Measurements from ENCODE around the gene FCRL4. TPM values are rescaled to one million over a fixed set of nuclear protein-coding genes. Genes with fewer than 3 reads are reported as not detected.
"Not testable (repeated sequence)": the region's sequence is repeated elsewhere in the genome, so short reads cannot be mapped to it uniquely, and the experiment has no call there.

FCRL4 gene
- polyA plus RNA-seq, 1 experiment: not detected

- no peaks in the 10 kb centered on the region for H3K27me3 ChIP-seq (ENCODE audit: control insufficient read depth, insufficient read depth, low read length)
- POLR2A ChIA-PET: no interaction called here
- TF ChIP-seq CTCF (IDR thresholded peaks at IDR 0.05; ENCODE audit: insufficient read depth, low read depth, low read length): no peak
- CTCF ChIA-PET: interaction anchor here (0.5 to 1.7 kb wide), 2 partner anchors 17 to 1755 kb away, joined by 3 to 8 read pairs; no protein-coding TSS in a partner anchor
- no peak for DNase-seq (ENCODE audit: low read depth)
- no peak overlapping the region for H3K4me3 ChIP-seq (ENCODE audit: low read depth, low read length)
- H3K36me3 ChIP-seq (ENCODE audit: control insufficient read depth, insufficient read depth, low read length): no peaks in the 10 kb centered on the region
These were observed 35.4 kb downstream of the FCRL4 start for GRCh38 chr1:157562515-157562914.

GRCh38 chr1:157558119-157558518 is 39.8 kb downstream of the FCRL4 start:
- no peak for TF ChIP-seq CTCF (IDR thresholded peaks at IDR 0.05; ENCODE audit: insufficient read depth, low read depth, low read length)
- ChIA-PET CTCF (interaction anchor here (0.7 to 1.0 kb wide), 2 partner anchors 17 to 22 kb away, joined by 3 to 4 read pairs; no protein-coding TSS in a partner anchor), POLR2A (no interaction called here)
- H3K36me3 ChIP-seq (ENCODE audit: control insufficient read depth, insufficient read depth, low read length): no peaks in the 10 kb centered on the region
- H3K4me3 ChIP-seq (ENCODE audit: low read depth, low read length): no peak overlapping the region
- no peak for DNase-seq (ENCODE audit: low read depth)
- no peaks in the 10 kb centered on the region for H3K27me3 ChIP-seq (ENCODE audit: control insufficient read depth, insufficient read depth, low read length)

- ChIA-PET CTCF (interaction anchor here (0.9 kb wide), 1 partner anchor 18 kb away, joined by 4 read pairs; no protein-coding TSS in a partner anchor), POLR2A (no interaction called here)
- DNase-seq (ENCODE audit: low read depth): no peak
- Histone ChIP-seq H3K4me3 (ENCODE audit: low read depth, low read length) (no peak within 1 kb of the TSS), H3K27me3 (ENCODE audit: control insufficient read depth, insufficient read depth, low read length) (no peaks in the 10 kb centered on the region), H3K36me3 (ENCODE audit: control insufficient read depth, insufficient read depth, low read length) (no peaks in the 10 kb centered on the region)
- no peak for TF ChIP-seq CTCF (IDR thresholded peaks at IDR 0.05; ENCODE audit: insufficient read depth, low read depth, low read length)
These were observed 45.9 kb downstream of the FCRL4 start, which contains the start of gene FCRL5 for GRCh38 chr1:157551694-157552693. Gene FCRL5, minus strand, starts transcription at chr1:157552515. Its CDS starts 153 bp downstream, at chr1:157552362.

GRCh38 chr1:157548081-157548480 is 49.8 kb downstream of the FCRL4 start:
- POLR2A ChIA-PET; H3K36me3 ChIP-seq (ENCODE audit: control insufficient read depth, insufficient read depth, low read length); DNase-seq (ENCODE audit: low read depth); H3K4me3 ChIP-seq (ENCODE audit: low read depth, low read length); H3K27me3 ChIP-seq (ENCODE audit: control insufficient read depth, insufficient read depth, low read length); CTCF ChIA-PET: not testable (repeated sequence)

- no peaks in the 10 kb centered on the region for H3K36me3 ChIP-seq (ENCODE audit: control insufficient read depth, insufficient read depth, low read length)
- CTCF ChIA-PET: no interaction called here
- POLR2A ChIA-PET: no interaction called here
- TF ChIP-seq CTCF (IDR thresholded peaks at IDR 0.05; ENCODE audit: insufficient read depth, low read depth, low read length): no peak
- H3K27me3 ChIP-seq (ENCODE audit: control insufficient read depth, insufficient read depth, low read length): no peaks in the 10 kb centered on the region; the same call in 1 of the 2 replicates
- no peak overlapping the region for H3K4me3 ChIP-seq (ENCODE audit: low read depth, low read length)
- no peak for DNase-seq (ENCODE audit: low read depth)
These were observed 55.2 kb downstream of the FCRL4 start for GRCh38 chr1:157542676-157543075.

All from BJ (cell line).